T47D (cell line): ENCODE results near the gene C2CD2L.
"Not testable (repeated sequence)": the region's sequence is repeated elsewhere in the genome, so short reads cannot be mapped to it uniquely, and the experiment has no call there.

Experiments used
- DNase-seq, 2 experiments: peaks; one replicate each; pipeline versions ENCODE4 v3.0.0 to v3.0.0-alpha.2; 2011 to 2012; ENCODE audit warnings: low read depth in 1 of 2, low spot score in 1 of 2
- JUND ChIP-seq: IDR thresholded peaks from 2 replicates; pipeline ENCODE4 v1.6.1; 2012; ENCODE audit warnings: low read depth
- in situ Hi-C: cut with HindIII; loops from 2 replicates; pipeline ENCODE4 v1.10.0; 2016; ENCODE audit warnings: low sequenced_read_pairs, low pct_unique_long_range_greater_than_20kb

C2CD2L gene

GRCh38 chr11:119134389-119134978, 27.3 kb downstream of the C2CD2L start:
- peak; percentile 52 to 57 for DNase-seq
- no peak for TF ChIP-seq JUND

GRCh38 chr11:119139276-119139675, 32.1 kb downstream of the C2CD2L start:
- in situ Hi-C loops, DNase-seq: not testable (repeated sequence)

More at GRCh38 chr11:119134389-119134978, 27.3 kb downstream of the C2CD2L start:
- in situ Hi-C loops = no loop called here

- in situ Hi-C loops = no loop called here
- peak; percentile 84 to 90 for DNase-seq
- no peak for TF ChIP-seq JUND
Observed at GRCh38 chr11:119144825-119145486, 37.8 kb downstream of the C2CD2L start.

- no peak for DNase-seq
- TF ChIP-seq JUND = no peak
- in situ Hi-C loops = no loop called here
Observed at GRCh38 chr11:119145551-119145950, 38.4 kb downstream of the C2CD2L start.

- no peak for TF ChIP-seq JUND
- DNase-seq = no peak
- in situ Hi-C loops = no loop called here
Observed at GRCh38 chr11:119147604-119148333, 40.6 kb downstream of the C2CD2L start.

- in situ Hi-C loops = no loop called here
- no peak for TF ChIP-seq JUND
- no peak for DNase-seq
Observed at GRCh38 chr11:119148720-119149017, 41.5 kb downstream of the C2CD2L start.

- no peak for TF ChIP-seq JUND
- peak; percentile 27 to 54 for DNase-seq
- in situ Hi-C loops = no loop called here
Observed at GRCh38 chr11:119149018-119149785, 42.1 kb downstream of the C2CD2L start, which contains the start of gene ABCG4. Gene ABCG4, plus strand, starts transcription at chr11:119149052. Its CDS starts 914 bp downstream, at chr11:119149966.

GRCh38 chr11:119149786-119150275, 42.7 kb downstream of the C2CD2L start:
- no peak for TF ChIP-seq JUND
- in situ Hi-C loops = no loop called here

GRCh38 chr11:119152043-119152442, 44.9 kb downstream of the C2CD2L start:
- DNase-seq = no peak
- in situ Hi-C loops = no loop called here
- TF ChIP-seq JUND = no peak

More at GRCh38 chr11:119149786-119150275, 42.7 kb downstream of the C2CD2L start:
- no peak for DNase-seq

- DNase-seq = no peak
- in situ Hi-C loops = no loop called here
- TF ChIP-seq JUND = no peak
Observed at GRCh38 chr11:119152604-119153003, 45.5 kb downstream of the C2CD2L start.

- no peak for TF ChIP-seq JUND
- in situ Hi-C loops = no loop called here
- DNase-seq = no peak
Observed at GRCh38 chr11:119153049-119153818, 46.1 kb downstream of the C2CD2L start.

- no peak for DNase-seq
- TF ChIP-seq JUND = no peak
- in situ Hi-C loops = no loop called here
Observed at GRCh38 chr11:119154178-119154577, 47.0 kb downstream of the C2CD2L start.
